NT2/D1 (cell line): ENCODE results near the gene ADGRL4.

Source experiments
- SUZ12 ChIP-seq: IDR thresholded peaks from 2 replicates; pipeline ENCODE4 v1.6.1; 2011; ENCODE audit not compliant: insufficient read length, insufficient read depth; ENCODE audit errors: extremely low read depth
- ZNF274 ChIP-seq: IDR thresholded peaks from 2 replicates; pipeline ENCODE4 v1.6.1; 2011; ENCODE audit warnings: mild to moderate bottlenecking, low read depth, low read length

DNA sequence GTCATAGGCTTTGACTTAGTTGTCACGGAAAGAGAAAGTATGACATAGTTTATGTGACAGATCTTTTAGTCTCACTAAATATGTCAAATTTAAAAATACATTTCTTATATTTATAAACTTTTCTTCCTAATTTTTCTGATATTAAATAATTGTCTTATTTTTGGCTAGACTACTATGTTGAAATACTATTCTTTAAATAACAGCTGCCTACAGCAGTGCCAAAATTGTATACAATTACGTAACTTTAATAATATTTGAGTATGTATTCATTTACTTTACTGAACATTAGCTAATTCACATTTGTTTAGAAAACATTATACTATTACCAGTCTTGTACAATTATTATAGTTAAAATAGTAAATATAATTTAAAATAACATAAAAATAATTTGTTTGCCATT, 137.4 kb downstream of the ADGRL4 start:
- TF ChIP-seq ZNF274: no peak
- TF ChIP-seq SUZ12: no peak
